ENCODE results near the gene CHPF2. TPM values are rescaled to one million over a fixed set of nuclear protein-coding genes. Genes with fewer than 3 reads are reported as not detected.

Gene CHPF2
- total and polyA plus RNA-seq, 2 of the 13 experiments (the other 11 are each of a cell fraction or from before 2014, with no cell fraction given) = 15.4 to 21.5 TPM

GRCh38 chr7:151191544-151191943 is 40.7 kb upstream of the CHPF2 start:
- Histone ChIP-seq H3K4me2 (ENCODE audit: low read depth, low read length) (no peak overlapping the region), H3K9me3 (ENCODE audit: low read length) (no peaks in the 10 kb centered on the region), H3K4me1 (ENCODE audit: insufficient read depth, low read length) (no peaks in the 10 kb centered on the region), H3K27me3 (ENCODE audit: control insufficient read depth in 1 of 2, insufficient read depth in 2 of 2, low read length in 2 of 2) (peaks cover 9 to 76% of the 10 kb centered on the region in 2 experiments; a peak in 4 of 5 replicates), H4K20me1 (ENCODE audit: insufficient read depth, low read length) (no peaks in the 10 kb centered on the region), H3K27ac (ENCODE audit: extremely low read length, insufficient read depth, low read length) (no peak overlapping the region), H3K36me3 (replicated peaks in 1 of 2; ENCODE audit: control insufficient read depth in 1 of 2, insufficient read depth in 2 of 2, low read length in 2 of 2) (no peaks in the 10 kb centered on the region), H3K4me3 (replicated peaks in 1 of 3; ENCODE audit: insufficient read depth in 1 of 3, low read depth in 2 of 3, low read length in 3 of 3) (no peak overlapping the region), H2AFZ (ENCODE audit: low read length) (no peak overlapping the region), H3K9ac (ENCODE audit: insufficient read depth, low read depth, low read length) (no peak overlapping the region), H3K79me2 (ENCODE audit: insufficient read depth, low read length) (no peaks in the 10 kb centered on the region)
- 0% methylated on average over 2 of the region's 12 CpGs for WGBS (ENCODE audit: low lambda C conversion rate)
- in situ Hi-C loops (cut with HindIII; ENCODE audit: extremely low pct_ligation_motif_present, low pct_unique_long_range_greater_than_20kb) (loop anchor here (10.0 kb wide), 1 partner anchor 113 kb away; no protein-coding TSS in a partner anchor), intact Hi-C loops (cut with micrococcal nuclease; ENCODE audit: unreplicated experiment) (loop anchor here (2.0 kb wide), 1 partner anchor 53 kb away; no protein-coding TSS in a partner anchor)
- ChIA-PET POLR2A (no interaction called here), CTCF (ENCODE audit: low intra/inter-chr PET ratio, low total read pairs) (interaction anchor here (1.1 to 1.6 kb wide), 2 partner anchors 53 to 112 kb away, joined by 4 to 6 read pairs; no protein-coding TSS in a partner anchor)
- no peak for FAIRE-seq
- ATAC-seq = peak; percentile 89
- DNase-seq (ENCODE audit: low spot score) = peak; percentile 39
- BruUV-seq (replicated peaks) = no TSS peak
- TF ChIP-seq UBTF (CRISPR knock-in tag; IDR thresholded peaks at IDR 0.05) = no peak
- no peak for TF ChIP-seq ZBTB20 (CRISPR knock-in tag; IDR thresholded peaks at IDR 0.05; ENCODE audit: borderline replicate concordance, low read depth)
- TF ChIP-seq TBX3 (IDR thresholded peaks at IDR 0.05; ENCODE audit: borderline replicate concordance) = no peak
- 0 out of 2 replicates have a peak, but pooled peaks have one; percentile 38 for TF ChIP-seq NFYB (CRISPR knock-in tag; IDR thresholded peaks at IDR 0.05)
- TF ChIP-seq ZBTB2 (CRISPR knock-in tag; IDR thresholded peaks at IDR 0.05; ENCODE audit: low read depth) = no peak
- no peak for TF ChIP-seq KLF15 (CRISPR knock-in tag; IDR thresholded peaks at IDR 0.05; ENCODE audit: borderline replicate concordance)
- TF ChIP-seq ZNF563 (CRISPR knock-in tag; IDR thresholded peaks at IDR 0.05) = no peak
- no peak for TF ChIP-seq ZNF292 (CRISPR knock-in tag; IDR thresholded peaks at IDR 0.05; ENCODE audit: borderline replicate concordance, low read depth)
- no peak for TF ChIP-seq KDM2A (CRISPR knock-in tag; IDR thresholded peaks at IDR 0.05; ENCODE audit: borderline replicate concordance, low read depth)
- no peak for TF ChIP-seq ZNF704 (CRISPR knock-in tag; IDR thresholded peaks at IDR 0.05; ENCODE audit: borderline replicate concordance)
- no peak for TF ChIP-seq FIP1L1 (IDR thresholded peaks at IDR 0.05; ENCODE audit: borderline replicate concordance, insufficient read depth, low read depth, low read length)
- TF ChIP-seq SALL1 (CRISPR knock-in tag; IDR thresholded peaks at IDR 0.05) = no peak
- TF ChIP-seq IKZF5 (CRISPR knock-in tag; IDR thresholded peaks at IDR 0.05) = no peak
- no peak for TF ChIP-seq RNF2 (conservative IDR thresholded peaks at IDR 0.05; ENCODE audit: low read depth)
- TF ChIP-seq ZNF263 (CRISPR knock-in tag; IDR thresholded peaks at IDR 0.05) = peak; percentile 48; the same call in 1 of the 2 replicates
- no peak for TF ChIP-seq MNT (IDR thresholded peaks at IDR 0.05)

All from HepG2 (cell line).